ENCODE data around the gene POLR3E.

The POLR3E gene

DNA sequence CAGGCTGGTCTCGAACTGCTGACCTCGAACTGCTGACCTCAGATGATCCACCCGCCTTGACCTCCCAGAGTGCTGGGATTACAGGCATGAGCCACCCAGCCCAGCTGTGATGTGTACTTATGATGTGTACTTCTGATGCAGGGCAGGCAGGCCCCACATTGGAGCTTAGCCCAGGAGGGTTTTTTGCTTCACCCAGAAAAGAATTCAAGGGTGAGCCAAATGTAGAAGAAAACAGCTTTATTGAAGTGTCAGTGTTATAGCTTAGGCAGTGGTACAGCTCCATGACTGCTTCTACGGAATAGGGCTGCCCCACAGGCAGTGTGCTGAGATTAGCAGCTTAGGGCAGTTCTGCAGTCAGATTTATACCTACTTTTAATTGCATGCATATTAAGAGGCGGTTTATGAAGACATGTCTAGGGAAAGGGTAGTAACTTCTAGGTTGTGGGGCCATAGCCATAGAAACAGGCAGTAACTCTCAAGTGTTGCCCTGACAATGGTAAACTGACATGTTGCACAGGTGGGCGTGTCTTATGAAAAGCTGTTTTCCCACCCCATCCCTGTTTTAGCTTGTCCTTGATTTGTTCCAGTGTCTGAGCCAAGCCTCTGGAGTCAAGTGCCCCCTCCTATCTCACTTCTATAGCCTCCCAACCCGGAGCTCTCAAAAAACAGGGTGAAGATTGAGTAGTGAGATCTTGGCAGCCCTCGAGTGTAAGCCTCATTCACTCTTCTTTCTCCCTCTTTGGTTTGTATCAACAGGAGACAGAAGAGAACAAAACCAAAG, 24.1 kb upstream of the POLR3E start:
- TF ChIP-seq, protein P1, sequence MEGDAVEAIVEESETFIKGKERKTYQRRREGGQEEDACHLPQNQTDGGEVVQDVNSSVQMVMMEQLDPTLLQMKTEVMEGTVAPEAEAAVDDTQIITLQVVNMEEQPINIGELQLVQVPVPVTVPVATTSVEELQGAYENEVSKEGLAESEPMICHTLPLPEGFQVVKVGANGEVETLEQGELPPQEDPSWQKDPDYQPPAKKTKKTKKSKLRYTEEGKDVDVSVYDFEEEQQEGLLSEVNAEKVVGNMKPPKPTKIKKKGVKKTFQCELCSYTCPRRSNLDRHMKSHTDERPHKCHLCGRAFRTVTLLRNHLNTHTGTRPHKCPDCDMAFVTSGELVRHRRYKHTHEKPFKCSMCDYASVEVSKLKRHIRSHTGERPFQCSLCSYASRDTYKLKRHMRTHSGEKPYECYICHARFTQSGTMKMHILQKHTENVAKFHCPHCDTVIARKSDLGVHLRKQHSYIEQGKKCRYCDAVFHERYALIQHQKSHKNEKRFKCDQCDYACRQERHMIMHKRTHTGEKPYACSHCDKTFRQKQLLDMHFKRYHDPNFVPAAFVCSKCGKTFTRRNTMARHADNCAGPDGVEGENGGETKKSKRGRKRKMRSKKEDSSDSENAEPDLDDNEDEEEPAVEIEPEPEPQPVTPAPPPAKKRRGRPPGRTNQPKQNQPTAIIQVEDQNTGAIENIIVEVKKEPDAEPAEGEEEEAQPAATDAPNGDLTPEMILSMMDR (IDR thresholded peaks at IDR 0.05; ENCODE audit: insufficient read depth, low read depth, low read length, missing control alignments) = no peak
- no peak overlapping the region for H3K4me3 ChIP-seq (ENCODE audit: low read depth, low read length)
- no peak for DNase-seq (ENCODE audit: low read depth)

DNA sequence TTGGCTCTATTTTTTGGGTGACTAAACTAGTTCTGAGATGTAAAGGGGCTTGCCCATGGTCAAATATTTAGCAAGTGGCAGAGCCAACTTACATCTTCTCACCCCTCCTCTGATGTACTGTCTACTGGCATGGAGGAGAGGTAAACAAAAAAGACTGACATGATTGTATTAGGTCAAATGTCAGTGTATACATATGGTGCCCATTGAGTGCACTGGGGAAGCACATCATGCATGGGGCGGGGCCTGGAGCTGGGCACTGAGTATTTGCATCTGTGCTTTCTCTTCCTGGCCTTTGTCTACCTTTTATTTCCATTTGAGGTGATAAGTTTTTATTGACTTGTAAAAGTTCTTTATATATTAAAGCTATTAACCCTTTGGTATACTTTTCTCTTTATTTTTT, 22.3 kb upstream of the POLR3E start:
- H3K4me3 ChIP-seq (ENCODE audit: low read depth, low read length) = no peak overlapping the region
- DNase-seq (ENCODE audit: low read depth) = no peak
- TF ChIP-seq, protein P1 (IDR thresholded peaks at IDR 0.05; ENCODE audit: insufficient read depth, low read depth, low read length, missing control alignments) = no peak

DNA sequence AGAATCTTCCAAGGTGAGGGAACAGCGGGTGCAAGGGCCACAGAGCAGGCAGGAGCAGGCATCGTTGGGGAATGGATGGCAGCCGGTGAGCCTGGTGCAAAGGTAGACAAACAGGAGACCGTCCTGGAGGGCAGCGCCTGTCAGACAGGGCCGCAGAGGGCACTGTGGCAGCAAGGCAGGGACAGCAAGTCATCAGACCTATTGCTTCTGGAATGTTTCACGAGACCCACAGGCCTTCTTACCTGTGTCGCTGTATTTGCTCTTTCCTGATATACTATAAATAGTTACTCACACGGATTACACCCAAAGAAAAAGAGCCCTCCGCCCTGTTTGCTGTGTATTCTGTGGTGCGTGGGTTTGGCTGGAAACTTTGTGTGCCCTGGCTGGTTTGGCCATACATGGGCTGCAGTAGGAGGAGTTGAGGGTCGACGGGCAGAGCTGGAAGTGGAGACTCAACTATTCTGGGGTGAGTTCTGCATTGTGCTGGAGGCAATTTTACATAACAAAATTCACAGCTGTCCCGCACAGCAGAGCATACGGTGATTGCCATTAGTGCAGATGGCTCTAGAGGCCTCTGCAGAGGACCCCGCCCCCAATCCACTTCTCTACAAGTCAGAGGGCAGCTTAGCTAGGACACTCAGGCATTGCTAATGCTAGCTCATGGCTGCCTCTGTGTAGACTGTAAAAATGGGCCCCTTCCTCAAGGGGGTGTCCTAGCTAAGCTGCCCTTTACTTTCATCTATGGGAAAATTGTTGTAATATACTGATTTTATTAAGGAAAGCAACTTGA, 18.6 kb upstream of the POLR3E start:
- TF ChIP-seq, protein P1 (IDR thresholded peaks at IDR 0.05; ENCODE audit: insufficient read depth, low read depth, low read length, missing control alignments) = no peak
- no peak for DNase-seq (ENCODE audit: low read depth)
- H3K4me3 ChIP-seq (ENCODE audit: low read depth, low read length) = no peak overlapping the region

DNA sequence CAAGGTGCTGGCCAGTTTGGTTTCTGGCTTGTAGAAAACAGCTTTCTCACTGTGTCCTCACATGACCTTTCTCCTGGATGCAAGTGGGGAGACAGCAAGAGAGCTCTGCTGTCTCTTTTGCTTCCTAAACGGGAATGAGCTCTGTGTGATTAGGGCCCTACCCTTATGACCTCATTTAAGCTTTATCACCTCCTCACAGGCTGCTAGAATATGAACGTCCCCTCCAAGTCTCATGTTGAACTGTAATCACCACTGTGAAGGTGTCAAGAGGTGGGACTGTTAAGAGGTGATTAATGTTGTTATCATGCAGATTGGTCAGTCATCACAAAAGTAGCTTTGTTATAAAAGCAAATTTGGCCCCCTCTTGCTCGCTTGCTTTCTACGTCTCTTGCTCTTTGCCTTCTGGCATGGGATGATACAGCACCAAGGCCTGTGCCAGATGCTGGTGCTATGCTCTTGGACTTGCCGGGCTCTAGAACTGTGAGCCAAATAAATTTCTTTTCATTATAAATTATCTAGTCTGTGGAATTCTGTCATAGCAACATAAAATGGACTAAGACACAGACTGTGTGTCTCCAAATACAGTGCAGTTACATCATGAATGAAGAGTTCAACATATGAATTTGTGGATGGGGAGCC, 14.8 kb upstream of the POLR3E start:
- H3K4me3 ChIP-seq (ENCODE audit: low read depth, low read length) = no peak overlapping the region
- DNase-seq (ENCODE audit: low read depth) = no peak
- TF ChIP-seq, protein P1 (IDR thresholded peaks at IDR 0.05; ENCODE audit: insufficient read depth, low read depth, low read length, missing control alignments) = no peak

DNA sequence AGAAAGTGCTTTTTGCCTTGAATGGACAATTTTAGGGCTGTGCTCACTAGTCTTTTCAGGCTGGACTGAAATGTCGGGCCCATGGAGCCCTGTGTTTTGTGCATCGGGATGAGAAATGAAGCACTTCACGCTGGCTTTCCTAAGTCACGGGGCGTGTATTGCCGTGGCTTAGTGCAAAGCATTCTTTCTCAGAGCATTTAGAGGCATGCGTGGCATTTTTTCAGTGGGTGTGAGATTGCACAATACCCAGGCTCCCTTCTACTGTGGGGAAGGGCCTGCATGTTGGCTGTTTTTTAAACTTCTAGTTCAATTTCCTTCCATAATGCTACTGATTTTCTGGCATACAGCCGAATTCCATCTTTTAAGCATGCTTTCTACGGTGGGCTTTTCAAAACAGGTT, 12.6 kb upstream of the POLR3E start:
- no peak overlapping the region for H3K4me3 ChIP-seq (ENCODE audit: low read depth, low read length)
- TF ChIP-seq, protein P1 (IDR thresholded peaks at IDR 0.05; ENCODE audit: insufficient read depth, low read depth, low read length, missing control alignments) = no peak
- no peak for DNase-seq (ENCODE audit: low read depth)

DNA sequence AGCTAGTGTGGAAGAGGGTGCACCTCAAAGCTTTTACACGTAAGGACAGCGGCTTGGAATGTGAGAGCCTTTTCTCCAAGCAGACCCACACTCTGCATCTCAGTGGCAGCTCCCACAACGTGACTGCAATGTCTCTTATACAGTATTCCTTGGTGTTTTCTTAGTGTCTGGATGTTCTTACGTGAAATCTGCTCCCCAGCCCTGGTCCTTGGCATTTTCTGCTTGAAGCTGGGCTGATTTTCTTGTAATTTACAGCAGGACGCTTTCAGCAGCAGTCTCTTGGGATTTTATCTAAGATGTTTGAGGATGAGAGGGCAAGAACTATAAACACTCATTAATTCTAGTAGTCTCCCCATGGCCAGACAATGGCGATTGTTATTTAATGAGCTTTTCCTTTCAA, 12.1 kb upstream of the POLR3E start:
- TF ChIP-seq, protein P1 (IDR thresholded peaks at IDR 0.05; ENCODE audit: insufficient read depth, low read depth, low read length, missing control alignments) = no peak
- H3K4me3 ChIP-seq (ENCODE audit: low read depth, low read length) = no peak overlapping the region
- DNase-seq (ENCODE audit: low read depth) = no peak
